Gastrocnemius medialis (tissue), 4 donors: ENCODE measurements around the gene ZFHX3. TPM values are rescaled to one million over a fixed set of nuclear protein-coding genes. Genes with fewer than 3 reads are reported as not detected.

Experiments
- ATAC-seq, 2 donors: fragments of 150-250 bp; one replicate each; pipeline ENCODE4 v1.9.1; 2016
- DNase-seq, 2 donors: peaks; one replicate each; pipeline ENCODE4 v3.0.0-alpha.2; 2019
- H3K27ac ChIP-seq, 4 donors: fragments of 200-600 bp; sonication (generic); 1 replicate in 1 of 4; 2 replicates in 3 of 4; pipeline ENCODE4 v1.5.1; 2016 to 2018; ENCODE audit warnings: mild to moderate bottlenecking in 2 of 4, moderate library complexity in 1 of 4
- H3K27me3 ChIP-seq, 3 donors: fragments of 200-600 bp; sonication (generic) in 2 of 3; 1 replicate in 1 of 3; 2 replicates in 2 of 3; pipeline versions ENCODE4 v1.5.1 to v1.6.0; 2016 to 2019; ENCODE audit warnings: mild to moderate bottlenecking in 1 of 3, moderate library complexity in 1 of 3
- H3K36me3 ChIP-seq, 2 donors: fragments of 200-600 bp; sonication (generic) in 1 of 2; one replicate each; pipeline ENCODE4 v1.5.1; 2017 to 2018
- H3K4me1 ChIP-seq, 2 donors: fragments of 200-600 bp; sonication (generic) in 1 of 2; one replicate each; pipeline ENCODE4 v1.5.1; 2016 to 2017; ENCODE audit warnings: mild to moderate bottlenecking in 2 of 2
- H3K4me3 ChIP-seq, 4 donors: fragments of 200-600 bp; sonication (generic) in 3 of 4; 1 replicate in 1 of 4; 2 replicates in 3 of 4; pipeline ENCODE4 v1.5.1; 2016 to 2019; ENCODE audit warnings: mild to moderate bottlenecking in 2 of 4
- H3K9me3 ChIP-seq, 3 donors: fragments of 200-600 bp; sonication (generic) in 2 of 3; 1 replicate in 1 of 3; 2 replicates in 2 of 3; pipeline ENCODE4 v1.5.1; 2016 to 2019
- POLR2A ChIP-seq, 2 donors: fragments of 450-650 bp; IDR thresholded peaks; one replicate each; pipeline ENCODE4 v1.6.1; 2017; ENCODE audit warnings: antibody characterized with exemption in 2 of 2, mild to moderate bottlenecking in 2 of 2, moderate library complexity in 2 of 2
- in situ Hi-C, 4 donors: fragments of 200-750 bp; cut with MboI; loops; one replicate each; pipeline versions ENCODE4 v1.15.0 to v1.8.0; 2017; ENCODE audit warnings: low sequenced_read_pairs in 4 of 4
- intact Hi-C: fragments of 100-400 bp; cut with DNase I; formaldehyde crosslinking; loops from one replicate; pipeline ENCODE4 v1.15.1; 2023; ENCODE audit warnings: low total_unique reads
- total RNA-seq, 4 donors: library from RNA; depleted of rRNA; stranded (reverse); fragments of >200 nt; gene quantifications; one replicate each; pipeline versions ENCODE4 v1.1.0 to v1.2.3, GENCODE V29; 2016
- TF ChIP-seq, protein P1 (sequence below), 5 experiments: fragments of 450-650 bp in 3 of 5; fragments of 200-600 bp in 2 of 5; sonication (generic) in 2 of 5; IDR thresholded peaks in 4 of 5; conservative IDR thresholded peaks in 1 of 5; 1 replicate in 4 of 5; 2 replicates in 1 of 5; pipeline ENCODE4 v1.5.1; 2016 to 2019; ENCODE audit warnings: antibody characterized with exemption in 5 of 5, mild to moderate bottlenecking in 3 of 5, moderate library complexity in 3 of 5

The ZFHX3 gene
- total RNA-seq, 4 donors from 2014 or later, result 14.0 to 28.5 (median 27.3) TPM

DNA sequence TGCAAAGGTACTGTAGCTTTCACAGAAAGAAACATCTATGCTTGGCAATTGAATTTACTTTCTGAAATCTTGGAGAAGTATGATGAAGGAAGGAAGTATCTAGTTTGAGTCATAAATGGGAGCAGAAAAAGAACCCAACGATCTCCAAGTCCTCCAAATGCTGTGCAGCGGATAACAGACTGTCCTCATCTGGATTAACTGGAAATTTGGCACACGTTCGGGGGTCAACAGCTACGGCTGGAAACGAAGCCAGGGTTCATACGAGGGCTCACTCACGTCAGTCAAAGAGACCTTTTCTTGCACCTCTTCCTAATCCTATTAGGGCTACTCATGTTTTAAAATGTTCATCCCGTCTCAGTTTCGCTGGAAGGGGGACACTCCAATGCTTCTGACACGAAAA, 152.0 kb downstream of the ZFHX3 start:
- no peak for TF ChIP-seq POLR2A (IDR thresholded peaks at IDR 0.05)
- TF ChIP-seq, protein P1, sequence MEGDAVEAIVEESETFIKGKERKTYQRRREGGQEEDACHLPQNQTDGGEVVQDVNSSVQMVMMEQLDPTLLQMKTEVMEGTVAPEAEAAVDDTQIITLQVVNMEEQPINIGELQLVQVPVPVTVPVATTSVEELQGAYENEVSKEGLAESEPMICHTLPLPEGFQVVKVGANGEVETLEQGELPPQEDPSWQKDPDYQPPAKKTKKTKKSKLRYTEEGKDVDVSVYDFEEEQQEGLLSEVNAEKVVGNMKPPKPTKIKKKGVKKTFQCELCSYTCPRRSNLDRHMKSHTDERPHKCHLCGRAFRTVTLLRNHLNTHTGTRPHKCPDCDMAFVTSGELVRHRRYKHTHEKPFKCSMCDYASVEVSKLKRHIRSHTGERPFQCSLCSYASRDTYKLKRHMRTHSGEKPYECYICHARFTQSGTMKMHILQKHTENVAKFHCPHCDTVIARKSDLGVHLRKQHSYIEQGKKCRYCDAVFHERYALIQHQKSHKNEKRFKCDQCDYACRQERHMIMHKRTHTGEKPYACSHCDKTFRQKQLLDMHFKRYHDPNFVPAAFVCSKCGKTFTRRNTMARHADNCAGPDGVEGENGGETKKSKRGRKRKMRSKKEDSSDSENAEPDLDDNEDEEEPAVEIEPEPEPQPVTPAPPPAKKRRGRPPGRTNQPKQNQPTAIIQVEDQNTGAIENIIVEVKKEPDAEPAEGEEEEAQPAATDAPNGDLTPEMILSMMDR (IDR thresholded peaks at IDR 0.05 in 4 of 5, conservative IDR thresholded peaks at IDR 0.05 in 1 of 5), result no peak
- Histone ChIP-seq H3K9me3 (no peaks in the 10 kb centered on the region), H3K36me3 (no peaks in the 10 kb centered on the region), H3K4me3 (no peak overlapping the region), H3K27me3 (no peaks in the 10 kb centered on the region), H3K4me1 (peaks cover 47 to 48% of the 10 kb centered on the region in 2 donors), H3K27ac (peak overlapping the region in 1 of 4 donors; percentile 30)
- no peak for DNase-seq
- no peak for ATAC-seq
- intact Hi-C loops, result no loop called here
- in situ Hi-C loops, result no loop called here

DNA sequence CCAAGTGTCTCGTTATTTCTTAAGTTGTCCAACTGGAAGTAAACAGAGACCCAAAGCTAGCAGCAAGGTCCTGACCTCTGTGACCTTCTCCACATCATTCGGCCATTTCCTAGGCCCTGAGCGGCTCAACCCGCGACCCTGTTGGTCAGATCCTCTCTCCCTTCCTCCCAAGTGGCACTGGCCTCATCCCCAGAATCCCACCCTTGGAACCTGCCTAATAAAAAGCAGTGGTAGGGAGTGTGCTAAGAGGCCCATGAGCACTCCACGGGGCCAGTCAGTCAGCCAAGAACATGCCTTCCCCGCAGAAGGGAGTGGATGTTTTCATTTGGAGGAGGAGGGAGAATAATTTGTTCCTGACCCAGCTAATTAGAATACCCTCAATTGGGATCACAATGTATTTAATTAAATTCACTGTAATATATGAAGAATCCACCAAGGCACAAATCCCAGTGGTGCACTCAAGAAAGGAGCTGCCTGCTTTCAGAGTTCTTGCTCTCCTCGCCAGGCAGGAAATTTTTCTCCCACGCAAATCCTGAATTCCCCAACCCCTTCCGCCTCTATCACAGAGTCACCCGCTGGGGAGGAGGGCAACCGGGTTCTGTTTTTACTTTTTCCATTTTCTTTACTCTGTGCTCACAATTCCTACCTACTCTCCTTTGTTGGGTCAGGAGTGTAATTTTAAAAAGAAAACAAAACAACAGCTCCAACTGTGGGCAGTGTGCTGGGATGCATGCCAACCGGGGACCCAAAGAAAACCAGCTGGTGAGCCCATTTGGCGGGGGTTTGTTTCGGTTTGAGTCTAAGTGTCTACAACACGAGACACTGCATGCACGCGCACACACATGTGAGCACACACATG, 153.4 kb downstream of the ZFHX3 start:
- in situ Hi-C loops, result no loop called here
- Histone ChIP-seq H3K36me3 (peaks cover 0 to 4% of the 10 kb centered on the region in 2 donors), H3K9me3 (no peaks in the 10 kb centered on the region), H3K27ac (peak overlapping the region; percentile 5 to 71 (median 32)), H3K4me1 (peaks cover 48 to 50% of the 10 kb centered on the region in 2 donors), H3K4me3 (no peak overlapping the region), H3K27me3 (no peaks in the 10 kb centered on the region)
- ATAC-seq, result no peak
- intact Hi-C loops, result loop anchor here (5.0 kb wide), 2 partner anchors 42 to 57 kb away; no protein-coding TSS in a partner anchor
- TF ChIP-seq POLR2A (IDR thresholded peaks at IDR 0.05), result no peak
- TF ChIP-seq, protein P1 (IDR thresholded peaks at IDR 0.05 in 4 of 5, conservative IDR thresholded peaks at IDR 0.05 in 1 of 5), result no peak
- no peak for DNase-seq

DNA sequence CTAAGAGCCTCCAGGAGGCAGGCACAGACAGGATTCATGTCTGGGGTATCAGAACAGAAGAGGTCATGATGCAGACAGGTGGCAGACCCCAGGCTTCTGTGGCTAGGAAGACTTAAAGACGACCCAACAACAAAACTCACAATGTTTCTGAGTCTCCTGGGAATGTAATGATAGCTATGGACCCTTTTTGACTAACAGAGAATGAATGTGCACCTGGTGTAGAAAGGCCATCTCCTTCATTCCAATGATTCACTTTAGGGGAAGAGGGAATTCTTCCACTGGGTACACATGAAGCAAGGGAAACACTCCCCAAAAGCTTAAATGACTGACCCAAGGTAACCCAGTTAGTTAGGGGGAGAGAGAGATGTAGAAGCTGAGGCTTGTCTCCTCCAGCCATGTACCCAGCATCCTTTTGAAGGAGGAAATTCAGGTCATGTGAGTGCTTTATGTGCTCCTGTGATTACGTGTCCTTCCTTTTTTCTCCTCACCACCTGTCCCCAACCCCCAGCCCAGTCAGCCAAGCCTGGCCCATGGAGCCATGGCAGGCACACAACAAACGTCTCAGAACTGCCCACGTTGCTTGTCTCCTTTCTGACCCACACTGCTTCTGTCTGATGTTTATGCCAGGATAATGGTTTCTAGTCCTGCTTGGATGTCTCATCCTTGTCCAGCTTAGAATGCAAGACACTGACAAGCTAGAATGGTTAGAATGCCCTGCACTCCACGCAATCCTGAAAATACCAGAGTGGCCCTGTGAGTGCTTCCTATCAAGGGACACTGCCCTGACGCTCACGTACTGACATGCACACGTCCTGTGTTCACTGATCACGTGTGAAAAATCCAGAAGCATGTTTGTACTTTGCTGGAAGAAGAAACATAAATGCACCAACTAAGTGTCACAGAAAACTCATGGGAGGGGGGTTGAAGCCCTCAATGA, 156.4 kb downstream of the ZFHX3 start:
- Histone ChIP-seq H3K36me3 (peaks cover 0 to 26% of the 10 kb centered on the region in 2 donors), H3K27me3 (no peaks in the 10 kb centered on the region), H3K4me3 (no peak overlapping the region), H3K27ac (peak overlapping the region; percentile 63 to 76 (median 68)), H3K9me3 (no peaks in the 10 kb centered on the region), H3K4me1 (peaks cover 48 to 50% of the 10 kb centered on the region in 2 donors)
- ATAC-seq, result peak; percentile 74 to 76
- TF ChIP-seq, protein P1 (IDR thresholded peaks at IDR 0.05 in 4 of 5, conservative IDR thresholded peaks at IDR 0.05 in 1 of 5), result no peak
- no peak for TF ChIP-seq POLR2A (IDR thresholded peaks at IDR 0.05)
- in situ Hi-C loops, result no loop called here
- DNase-seq, result peak; percentile 38 to 61
- intact Hi-C loops, result loop anchor here (5.0 kb wide), 2 partner anchors 39 to 54 kb away; no protein-coding TSS in a partner anchor

DNA sequence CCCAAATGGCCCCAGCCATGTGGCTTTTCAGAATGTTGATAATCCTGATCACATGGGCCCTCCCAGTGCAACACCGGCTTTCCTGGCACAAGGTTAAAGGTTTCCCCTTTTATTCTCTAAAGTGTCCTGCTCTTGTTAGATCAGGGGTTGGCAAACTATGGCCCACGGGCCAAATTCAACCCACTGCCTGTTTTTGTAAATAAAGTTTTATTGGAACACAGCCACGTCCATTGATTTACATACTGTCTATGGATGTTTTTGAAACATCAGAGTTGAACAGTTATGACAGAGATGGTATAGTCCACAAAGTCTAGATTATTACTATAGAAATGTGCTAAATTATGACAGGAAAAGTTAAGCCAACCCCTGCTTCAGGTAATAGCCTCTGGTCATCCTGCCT, 157.3 kb downstream of the ZFHX3 start:
- DNase-seq, result no peak
- intact Hi-C loops, result loop anchor here (5.0 kb wide), 2 partner anchors 38 to 53 kb away; no protein-coding TSS in a partner anchor
- peaks cover 40% of the 10 kb centered on the region in 2 donors for H3K4me1 ChIP-seq
- peaks cover 0 to 33% of the 10 kb centered on the region in 2 donors for H3K36me3 ChIP-seq
- H3K9me3 ChIP-seq, result no peaks in the 10 kb centered on the region
- H3K27ac ChIP-seq, result peak overlapping the region; percentile 63 to 76 (median 68)
- H3K4me3 ChIP-seq, result no peak overlapping the region
- no peaks in the 10 kb centered on the region for H3K27me3 ChIP-seq
- TF ChIP-seq, protein P1 (IDR thresholded peaks at IDR 0.05 in 4 of 5, conservative IDR thresholded peaks at IDR 0.05 in 1 of 5), result no peak
- in situ Hi-C loops, result no loop called here
- ATAC-seq, result no peak
